Measurements from ENCODE around the gene ANKRD12.

GRCh38 chr18:9157806-9158205 is 21.2 kb downstream of the ANKRD12 start:
- TF ChIP-seq POLR2A (IDR thresholded peaks at IDR 0.05; ENCODE audit: low read depth, low read length): no peak
- no peak for TF ChIP-seq POLR2AphosphoS5 (IDR thresholded peaks at IDR 0.05; ENCODE audit: low read depth, low read length)
- no peak for TF ChIP-seq TAF1 (IDR thresholded peaks at IDR 0.05; ENCODE audit: borderline replicate concordance, low read depth, low read length)

Data from GM12892 (cell line).